Mammary epithelial cell (primary cell): Measurements from ENCODE around the gene C10orf105.

Source experiments
- CTCF ChIP-seq, 2 donors: IDR thresholded peaks in 1 of 2; conservative IDR thresholded peaks in 1 of 2; 2 replicates each; pipeline ENCODE4 v1.5.1; 2011 to 2012; ENCODE audit warnings: inconsistent platforms in 2 of 2, low read length in 2 of 2, mild to moderate bottlenecking in 2 of 2, control low read depth in 1 of 2, low read depth in 1 of 2; ENCODE audit not compliant: insufficient read depth in 1 of 2; ENCODE audit errors: extremely low read depth in 1 of 2
- EZH2 ChIP-seq: IDR thresholded peaks from 2 replicates; pipeline ENCODE4 v1.6.1; 2012; ENCODE audit warnings: low read length, inconsistent platforms, borderline replicate concordance

- TF ChIP-seq CTCF (conservative IDR thresholded peaks at IDR 0.05 in 1 of 2, IDR thresholded peaks at IDR 0.05 in 1 of 2; ENCODE audit: extremely low read depth in 1 of 2, insufficient read depth in 1 of 2, low read depth in 1 of 2, low read length in 2 of 2) (peak; percentile 79 to 87), EZH2 (no peak)
These were observed 11.3 kb downstream of the C10orf105 start for GRCh38 chr10:71708301-71708703.
